ENCODE measurements around the gene ADCYAP1. TPM values are rescaled to one million over a fixed set of nuclear protein-coding genes. Genes with fewer than 3 reads are reported as not detected.

Gene ADCYAP1
- total RNA-seq, 2 experiments from 2014 or later = not detected

DNA sequence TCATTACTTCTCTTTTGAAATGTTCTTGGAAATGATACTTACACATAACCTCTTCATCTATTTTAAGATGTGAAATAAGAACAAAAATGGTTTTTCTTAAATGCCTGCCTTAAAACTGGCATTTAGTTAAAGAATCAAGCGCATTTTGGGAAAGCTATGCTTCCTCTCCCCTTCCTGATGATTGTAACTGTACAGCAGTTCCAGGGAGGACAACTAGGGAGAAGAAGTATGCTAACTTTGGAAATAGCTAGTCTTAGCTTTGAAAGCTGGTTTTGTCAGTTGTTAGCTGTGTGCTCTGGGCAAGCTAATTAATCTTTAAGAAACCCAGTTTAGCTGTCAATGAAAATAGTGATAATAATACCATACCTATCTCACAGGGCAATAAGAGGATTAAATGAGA, 8.4 kb upstream of the ADCYAP1 start:
- no peak for DNase-seq
- peaks cover 2 to 18% of the 10 kb centered on the region in 2 experiments for H3K27me3 ChIP-seq (ENCODE audit: control insufficient read depth in 1 of 2, insufficient read depth in 2 of 2, low read length in 2 of 2)
- intact Hi-C loops (cut with DNase I, micrococcal nuclease) = no loop called here
- H3K36me3 Mint-ChIP-seq (ENCODE audit: low read depth) = no peaks in the 10 kb centered on the region
- no peaks in the 10 kb centered on the region for H3K4me1 Mint-ChIP-seq (ENCODE audit: low read depth)
- peaks cover 59% of the 10 kb centered on the region for H3K27me3 Mint-ChIP-seq
- CTCF ChIA-PET = no interaction called here
- H3K9me3 Mint-ChIP-seq = no peaks in the 10 kb centered on the region
- TF ChIP-seq, protein P1, sequence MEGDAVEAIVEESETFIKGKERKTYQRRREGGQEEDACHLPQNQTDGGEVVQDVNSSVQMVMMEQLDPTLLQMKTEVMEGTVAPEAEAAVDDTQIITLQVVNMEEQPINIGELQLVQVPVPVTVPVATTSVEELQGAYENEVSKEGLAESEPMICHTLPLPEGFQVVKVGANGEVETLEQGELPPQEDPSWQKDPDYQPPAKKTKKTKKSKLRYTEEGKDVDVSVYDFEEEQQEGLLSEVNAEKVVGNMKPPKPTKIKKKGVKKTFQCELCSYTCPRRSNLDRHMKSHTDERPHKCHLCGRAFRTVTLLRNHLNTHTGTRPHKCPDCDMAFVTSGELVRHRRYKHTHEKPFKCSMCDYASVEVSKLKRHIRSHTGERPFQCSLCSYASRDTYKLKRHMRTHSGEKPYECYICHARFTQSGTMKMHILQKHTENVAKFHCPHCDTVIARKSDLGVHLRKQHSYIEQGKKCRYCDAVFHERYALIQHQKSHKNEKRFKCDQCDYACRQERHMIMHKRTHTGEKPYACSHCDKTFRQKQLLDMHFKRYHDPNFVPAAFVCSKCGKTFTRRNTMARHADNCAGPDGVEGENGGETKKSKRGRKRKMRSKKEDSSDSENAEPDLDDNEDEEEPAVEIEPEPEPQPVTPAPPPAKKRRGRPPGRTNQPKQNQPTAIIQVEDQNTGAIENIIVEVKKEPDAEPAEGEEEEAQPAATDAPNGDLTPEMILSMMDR (IDR thresholded peaks at IDR 0.05) = no peak
- H3K4me1 ChIP-seq (ENCODE audit: insufficient read depth, low read length) = no peaks in the 10 kb centered on the region
- H3K27ac ChIP-seq (ENCODE audit: low read depth in 1 of 2, low read length in 2 of 2) = no peak overlapping the region
- H3K4me3 Mint-ChIP-seq = no peak overlapping the region
- H3K27ac Mint-ChIP-seq = no peak overlapping the region
- H3K9me3 ChIP-seq (ENCODE audit: control insufficient read depth in 1 of 2, insufficient read depth in 1 of 2, low read length in 2 of 2) = peaks cover 0 to under 1% of the 10 kb centered on the region in 2 experiments
- no peaks in the 10 kb centered on the region for H3K36me3 ChIP-seq (ENCODE audit: insufficient read depth, low read length)
- POLR2A ChIA-PET = no interaction called here
- no peak overlapping the region for H3K4me3 ChIP-seq (ENCODE audit: low read length)
- no peak for ATAC-seq (ENCODE audit: poor library complexity)

DNA sequence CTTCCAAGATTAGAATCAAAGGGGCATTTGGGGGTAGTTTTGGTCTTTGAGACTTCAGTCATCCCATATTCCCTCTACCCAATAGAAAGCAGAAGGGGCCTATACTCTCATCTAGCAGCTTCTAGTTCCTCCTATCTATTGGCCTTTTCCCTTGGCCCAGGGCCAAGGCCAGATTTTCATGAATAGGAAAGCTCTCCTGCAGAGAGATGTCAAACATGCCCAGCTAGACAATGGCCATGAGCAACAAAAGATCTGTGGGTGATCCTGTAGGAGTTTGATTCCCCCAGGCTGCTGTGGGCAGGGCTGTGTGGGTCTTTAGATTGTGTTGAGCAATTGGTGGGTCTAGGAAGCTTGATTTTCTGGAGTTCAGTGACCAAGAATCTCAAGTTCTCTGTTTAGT, 2.9 kb upstream of the ADCYAP1 start:
- DNase-seq (no peak), ATAC-seq (ENCODE audit: poor library complexity) (no peak)
- ChIA-PET CTCF (no interaction called here), POLR2A (no interaction called here)
- H3K4me3 Mint-ChIP-seq = no peak overlapping the region
- no peaks in the 10 kb centered on the region for H3K36me3 Mint-ChIP-seq (ENCODE audit: low read depth)
- peaks cover 42 to 73% of the 10 kb centered on the region in 2 experiments for H3K27me3 ChIP-seq (ENCODE audit: control insufficient read depth in 1 of 2, insufficient read depth in 2 of 2, low read length in 2 of 2)
- peaks cover 14% of the 10 kb centered on the region for H3K4me1 ChIP-seq (ENCODE audit: insufficient read depth, low read length)
- H3K27ac ChIP-seq (ENCODE audit: low read depth in 1 of 2, low read length in 2 of 2) = no peak overlapping the region
- H3K27ac Mint-ChIP-seq = no peak overlapping the region
- H3K9me3 Mint-ChIP-seq = peaks cover 3% of the 10 kb centered on the region
- peaks cover 11% of the 10 kb centered on the region for H3K4me1 Mint-ChIP-seq (ENCODE audit: low read depth)
- peaks cover 77% of the 10 kb centered on the region for H3K27me3 Mint-ChIP-seq
- intact Hi-C loops (cut with DNase I, micrococcal nuclease) = no loop called here
- H3K9me3 ChIP-seq (ENCODE audit: control insufficient read depth in 1 of 2, insufficient read depth in 1 of 2, low read length in 2 of 2) = peaks cover 0 to 34% of the 10 kb centered on the region in 2 experiments
- H3K4me3 ChIP-seq (ENCODE audit: low read length) = no peak overlapping the region
- TF ChIP-seq, protein P1 (IDR thresholded peaks at IDR 0.05) = no peak
- no peaks in the 10 kb centered on the region for H3K36me3 ChIP-seq (ENCODE audit: insufficient read depth, low read length)

DNA sequence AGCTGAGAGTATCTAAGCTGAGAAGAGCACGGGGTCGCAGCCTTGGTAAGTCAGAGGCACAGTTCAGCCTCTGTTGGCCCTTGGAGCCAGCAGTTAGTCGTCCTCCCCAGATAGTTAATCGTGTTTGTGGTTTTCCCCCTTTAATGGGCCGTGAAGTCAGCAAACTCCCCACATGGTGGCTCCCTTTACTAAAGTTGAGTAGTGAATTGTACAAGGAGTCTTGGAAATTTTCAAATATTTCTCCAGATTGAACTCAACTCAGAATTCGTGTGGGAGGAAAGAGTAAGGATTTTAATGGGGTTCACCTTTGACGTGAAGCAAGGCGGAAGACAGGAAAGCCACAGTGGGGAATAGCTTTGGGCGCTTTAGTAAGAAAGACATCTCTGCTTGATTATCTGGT, 2.4 kb upstream of the ADCYAP1 start:
- intact Hi-C loops (cut with DNase I, micrococcal nuclease) = no loop called here
- TF ChIP-seq, protein P1 (IDR thresholded peaks at IDR 0.05) = no peak
- H3K4me3 Mint-ChIP-seq = no peak overlapping the region
- ATAC-seq (ENCODE audit: poor library complexity) (no peak), DNase-seq (no peak)
- Histone ChIP-seq H3K36me3 (ENCODE audit: insufficient read depth, low read length) (no peaks in the 10 kb centered on the region), H3K4me1 (ENCODE audit: insufficient read depth, low read length) (peaks cover 18% of the 10 kb centered on the region), H3K27me3 (ENCODE audit: control insufficient read depth in 1 of 2, insufficient read depth in 2 of 2, low read length in 2 of 2) (peaks cover 46 to 78% of the 10 kb centered on the region in 2 experiments), H3K9me3 (ENCODE audit: control insufficient read depth in 1 of 2, insufficient read depth in 1 of 2, low read length in 2 of 2) (peaks cover 0 to 39% of the 10 kb centered on the region in 2 experiments), H3K4me3 (ENCODE audit: low read length) (no peak overlapping the region), H3K27ac (ENCODE audit: low read depth in 1 of 2, low read length in 2 of 2) (no peak overlapping the region)
- CTCF ChIA-PET = interaction anchor here (0.9 kb wide), 1 partner anchor 55 kb away, joined by 3 read pairs; no protein-coding TSS in a partner anchor
- peaks cover 11% of the 10 kb centered on the region for H3K4me1 Mint-ChIP-seq (ENCODE audit: low read depth)
- H3K27me3 Mint-ChIP-seq = peaks cover 80% of the 10 kb centered on the region
- H3K36me3 Mint-ChIP-seq (ENCODE audit: low read depth) = no peaks in the 10 kb centered on the region
- POLR2A ChIA-PET = no interaction called here
- peaks cover 3% of the 10 kb centered on the region for H3K9me3 Mint-ChIP-seq
- no peak overlapping the region for H3K27ac Mint-ChIP-seq

Measured in CD4-positive, alpha-beta T cell (primary cell).